GM20000 (cell line): Measurements from ENCODE around the gene RASGEF1C.

Source experiments
- DNase-seq: peaks from one replicate; pipeline ENCODE4 v3.0.0; 2012; ENCODE audit warnings: low spot score
- TF ChIP-seq, protein P1 (sequence below): IDR thresholded peaks from 2 replicates; pipeline ENCODE4 v1.5.1; 2012; ENCODE audit warnings: mild to moderate bottlenecking, control low read depth; ENCODE audit errors: extremely low read depth, missing control alignments

Gene RASGEF1C

DNA sequence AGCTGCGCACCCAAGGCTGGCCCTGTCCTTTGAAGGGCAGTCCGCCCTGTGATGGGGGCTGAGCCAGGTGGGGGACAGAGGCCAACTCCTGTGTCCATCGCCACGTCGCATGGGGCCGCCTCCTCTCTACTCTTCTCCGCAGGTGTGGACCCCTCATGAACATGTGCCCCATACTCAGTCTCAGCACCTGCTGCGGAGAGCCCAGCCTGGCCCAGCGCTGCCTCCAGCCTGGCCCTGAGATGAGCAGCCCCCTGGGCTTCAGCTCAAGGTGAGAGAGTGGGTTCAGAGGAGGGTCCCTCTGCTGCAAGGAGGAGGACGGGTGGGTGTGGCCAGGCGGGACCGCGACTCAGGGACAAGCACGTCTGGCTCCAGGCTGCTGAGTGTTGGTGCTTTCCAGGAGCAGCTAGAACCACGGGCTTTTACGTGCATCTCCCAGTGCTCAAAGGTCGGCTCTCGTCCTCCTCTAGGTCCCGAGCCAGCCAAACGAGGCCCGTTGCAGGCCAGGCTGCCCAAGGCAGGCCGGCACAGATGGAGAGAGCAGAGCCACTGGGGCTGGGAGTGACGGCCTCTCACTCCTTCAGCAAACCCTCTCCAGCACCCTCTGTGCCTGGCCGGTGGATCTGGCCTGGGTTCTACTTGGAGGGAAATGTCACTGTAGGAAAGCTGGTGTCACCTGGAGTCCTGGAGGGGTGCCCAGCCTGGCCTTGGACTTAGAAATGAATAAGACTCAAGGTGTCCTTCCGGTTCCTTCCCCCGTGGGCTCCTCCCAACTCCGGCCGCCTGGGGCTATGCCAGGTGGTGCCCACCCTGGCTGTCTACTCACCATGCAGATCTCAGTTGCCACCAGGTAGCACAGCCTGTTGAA is 88.5 kb downstream of the RASGEF1C start:
- TF ChIP-seq, protein P1, sequence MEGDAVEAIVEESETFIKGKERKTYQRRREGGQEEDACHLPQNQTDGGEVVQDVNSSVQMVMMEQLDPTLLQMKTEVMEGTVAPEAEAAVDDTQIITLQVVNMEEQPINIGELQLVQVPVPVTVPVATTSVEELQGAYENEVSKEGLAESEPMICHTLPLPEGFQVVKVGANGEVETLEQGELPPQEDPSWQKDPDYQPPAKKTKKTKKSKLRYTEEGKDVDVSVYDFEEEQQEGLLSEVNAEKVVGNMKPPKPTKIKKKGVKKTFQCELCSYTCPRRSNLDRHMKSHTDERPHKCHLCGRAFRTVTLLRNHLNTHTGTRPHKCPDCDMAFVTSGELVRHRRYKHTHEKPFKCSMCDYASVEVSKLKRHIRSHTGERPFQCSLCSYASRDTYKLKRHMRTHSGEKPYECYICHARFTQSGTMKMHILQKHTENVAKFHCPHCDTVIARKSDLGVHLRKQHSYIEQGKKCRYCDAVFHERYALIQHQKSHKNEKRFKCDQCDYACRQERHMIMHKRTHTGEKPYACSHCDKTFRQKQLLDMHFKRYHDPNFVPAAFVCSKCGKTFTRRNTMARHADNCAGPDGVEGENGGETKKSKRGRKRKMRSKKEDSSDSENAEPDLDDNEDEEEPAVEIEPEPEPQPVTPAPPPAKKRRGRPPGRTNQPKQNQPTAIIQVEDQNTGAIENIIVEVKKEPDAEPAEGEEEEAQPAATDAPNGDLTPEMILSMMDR = no peak
- DNase-seq = peak; percentile 11

DNA sequence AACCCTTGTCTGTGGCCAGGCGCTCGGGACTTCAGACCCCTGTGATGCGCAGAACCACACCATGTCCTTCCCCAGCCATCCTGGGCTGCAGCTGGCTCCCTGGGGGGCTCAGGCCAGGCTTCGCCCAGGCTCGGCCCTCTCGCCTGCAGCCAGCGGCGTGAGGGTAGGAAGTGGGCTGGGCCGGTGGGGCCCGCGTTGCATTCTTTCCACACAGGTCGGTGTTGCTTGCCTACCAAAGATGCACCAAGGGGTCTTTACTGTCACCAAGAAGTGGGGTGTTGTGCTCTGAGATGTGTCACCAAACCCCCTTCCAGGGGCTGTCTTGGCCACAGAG is 89.1 kb downstream of the RASGEF1C start:
- TF ChIP-seq, protein P1 = no peak
- peak; percentile 7 for DNase-seq

DNA sequence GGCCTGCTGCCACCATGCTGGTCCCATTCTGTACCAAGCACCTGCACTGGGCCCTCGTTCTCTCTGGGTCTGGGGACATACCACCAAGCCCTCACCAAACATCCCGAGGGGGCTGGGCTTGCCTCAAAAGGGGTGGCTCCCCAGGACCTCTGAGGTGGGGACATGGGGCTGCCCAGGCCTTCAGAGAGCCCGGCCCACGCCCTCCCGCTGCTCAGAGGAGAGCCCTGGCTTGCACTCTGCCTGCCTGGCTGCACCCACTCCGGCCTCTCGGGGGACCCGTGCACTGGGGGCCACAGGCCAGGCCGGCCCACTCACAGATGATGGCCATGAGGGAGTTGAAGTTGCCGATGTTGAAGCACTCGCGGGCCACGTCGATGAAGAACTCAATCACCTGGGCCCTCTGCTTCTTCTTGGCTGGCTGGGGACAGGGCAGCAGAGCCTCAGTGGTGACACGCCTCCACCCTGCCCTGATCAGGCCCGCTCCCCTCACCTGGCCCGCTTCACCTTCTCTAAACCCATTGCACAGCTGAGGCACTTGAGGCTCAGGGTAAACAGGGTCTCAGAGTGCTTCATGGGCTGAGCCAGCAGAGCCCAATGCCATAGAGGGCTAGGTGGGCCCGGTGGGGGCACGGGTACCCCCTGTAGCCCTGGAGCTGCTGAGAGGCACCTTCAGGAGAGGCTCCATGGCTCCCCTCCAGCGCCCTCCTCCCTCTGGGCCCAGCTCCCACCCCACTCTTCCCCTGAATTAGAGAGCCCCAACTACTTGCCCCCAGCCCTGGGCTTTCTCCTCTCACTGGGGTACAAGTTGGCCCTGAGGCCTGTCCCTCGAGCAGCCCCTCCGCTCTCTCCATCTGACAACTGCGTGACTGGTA is 89.7 kb downstream of the RASGEF1C start:
- peak; percentile 20 for DNase-seq
- TF ChIP-seq, protein P1 = no peak

DNA sequence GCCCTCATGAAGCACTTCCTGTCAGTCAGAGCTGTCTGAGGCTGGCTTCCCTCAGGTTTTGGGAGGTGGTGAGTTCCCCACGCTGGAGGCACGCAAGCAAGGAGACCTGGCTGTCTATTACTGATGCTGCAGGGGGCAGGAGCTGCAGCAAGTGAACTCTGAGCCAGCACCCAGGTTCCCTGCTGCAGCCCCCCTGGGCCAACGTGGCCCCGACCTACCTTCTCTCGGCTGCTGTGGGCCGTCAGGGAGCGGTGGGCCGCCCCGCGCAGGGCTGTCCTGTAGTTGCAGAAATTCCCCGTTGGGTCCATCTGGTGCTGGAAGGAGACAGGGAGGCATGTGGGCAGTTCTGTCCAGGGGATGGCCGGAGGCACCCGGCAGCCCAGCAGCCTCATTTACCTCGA is 90.6 kb downstream of the RASGEF1C start:
- TF ChIP-seq, protein P1 = no peak
- no peak for DNase-seq

DNA sequence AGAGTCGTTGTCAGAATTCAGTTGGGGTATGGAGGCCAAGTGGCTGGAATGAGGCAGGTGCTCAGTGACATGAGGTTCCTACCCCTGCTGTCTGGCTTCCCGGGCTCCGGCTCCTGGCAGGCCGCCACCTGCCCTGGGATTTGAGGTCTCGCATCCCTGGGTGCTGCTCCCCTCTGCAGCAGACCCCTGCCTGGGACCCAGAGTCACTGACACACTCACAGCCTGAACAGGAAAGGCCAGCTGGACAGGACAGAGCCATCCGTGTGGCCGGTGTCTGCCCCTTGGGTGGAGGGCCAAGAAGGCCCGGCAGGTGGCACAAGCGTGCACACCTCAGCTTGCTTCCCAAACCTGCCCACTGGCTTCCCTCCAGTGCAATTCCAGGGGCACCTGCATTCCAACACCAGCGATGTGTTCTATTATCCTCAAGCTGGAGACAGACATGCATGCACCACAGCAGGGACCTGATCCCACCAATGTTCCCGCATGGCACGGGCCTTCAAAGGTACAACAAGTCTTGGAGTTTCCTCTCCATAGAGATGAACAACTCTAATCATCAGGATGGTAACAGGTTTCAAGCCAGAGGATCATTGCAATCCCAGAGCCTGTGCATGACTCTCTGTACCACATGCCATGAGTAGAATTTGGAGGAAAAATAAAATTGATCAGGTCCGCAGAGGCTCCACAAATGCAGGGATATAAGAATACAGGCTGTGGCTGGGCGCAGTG is 91.8 kb downstream of the RASGEF1C start:
- TF ChIP-seq, protein P1 = no peak
- DNase-seq = no peak

DNA sequence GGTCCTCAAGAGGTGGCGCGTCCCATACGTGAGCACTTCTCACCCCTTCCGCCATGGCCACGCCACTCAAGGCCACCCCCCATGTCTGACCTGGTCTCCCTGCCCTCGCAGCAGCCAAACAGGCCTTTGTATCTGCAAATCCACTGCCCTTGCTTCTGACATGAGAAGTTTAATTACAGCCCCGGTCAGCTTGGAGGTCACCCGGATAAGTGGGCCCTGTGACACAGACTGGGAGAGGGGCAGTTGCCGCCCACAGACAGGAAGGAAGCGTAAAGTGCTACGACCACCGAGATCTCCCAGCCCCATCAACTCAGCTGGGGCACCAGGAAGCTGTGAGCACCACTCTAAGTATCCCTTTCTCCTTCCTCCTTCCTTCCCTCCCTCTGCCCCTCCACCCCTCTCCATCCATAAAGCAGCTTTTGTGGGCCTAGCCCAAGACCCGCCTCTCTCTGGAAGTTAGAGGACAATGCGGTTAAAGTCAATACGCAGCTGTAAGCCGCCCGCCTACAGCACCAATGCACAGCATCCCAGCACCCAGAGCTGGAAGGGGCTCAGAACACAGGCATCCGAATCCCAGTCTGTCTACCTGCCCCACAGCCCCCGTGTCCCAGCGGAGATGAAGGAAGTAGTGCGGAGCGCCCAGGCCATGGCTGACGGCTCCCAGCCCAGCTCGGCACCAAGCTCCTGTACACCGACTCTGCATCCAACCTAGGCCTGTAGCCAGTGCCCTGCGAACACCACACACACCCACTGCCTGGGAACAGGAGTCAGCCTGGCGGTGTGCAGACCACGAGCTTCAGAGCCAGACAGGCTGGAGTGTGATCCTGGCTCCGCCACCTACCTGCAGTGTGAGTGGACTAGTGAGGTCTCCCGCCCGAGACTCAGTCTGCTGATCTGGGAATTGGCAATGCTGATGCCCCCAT is 92.7 kb downstream of the RASGEF1C start:
- TF ChIP-seq, protein P1 = no peak
- DNase-seq = no peak
